HCT116 (cell line): ENCODE data around the gene ADAMTS13. TPM values are rescaled to one million over a fixed set of nuclear protein-coding genes. Genes with fewer than 3 reads are reported as not detected.

Source experiments
- ATAC-seq: fragments of 200-7000 bp; cut with Tn5 transposase; 2 replicates; pipeline ENCODE4 v1.9.1; 2020; ENCODE audit warnings: mild to moderate bottlenecking, moderate library complexity
- BruUV-seq: library from RNA; stranded (reverse); fragments of 400-500 nt; replicated peaks from 2 replicates; lab custom pipeline; 2021; lab: Mats Ljungman, UMichigan
- CTCF ChIA-PET: fragments of 300-600 bp; sonication (Branson Sonifier 250); formaldehyde crosslinking; loops from one replicate; lab custom pipeline; 2021; ENCODE audit warnings: antibody characterized with exemption; lab: Charles Lee
- POLR2A ChIA-PET: fragments of 300-600, 350-600 bp; sonication (Branson Sonifier 250); formaldehyde crosslinking; loops from one replicate; lab custom pipeline; 2021; ENCODE audit warnings: antibody characterized with exemption; lab: Charles Lee
- RAD21 ChIA-PET, 2 experiments: fragments of 300-600 bp; sonication (Branson Sonifier 250); formaldehyde crosslinking; loops; one replicate each; lab custom pipeline; 2023; ENCODE audit warnings: low total read pairs in 2 of 2; ENCODE audit not compliant: uncharacterized antibody in 2 of 2, unreplicated experiment in 2 of 2, low non-redundant PET in 1 of 2; lab: Charles Lee
- DNase-seq: peaks from one replicate; pipeline ENCODE4 v3.0.0-alpha.2; 2010; ENCODE audit warnings: low read depth, low spot score
- H2AFZ ChIP-seq: fragments of 200-600 bp; shearing (Covaris generic), sonication (generic); 2 replicates; pipeline ENCODE4 v1.6.1; 2017; ENCODE audit warnings: low read depth, mixed run types, mixed read lengths, antibody characterized with exemption, low read length; ENCODE audit not compliant: poor library complexity, severe bottlenecking
- H3K27ac ChIP-seq: 2 replicates; pipeline ENCODE4 v1.5.1; 2012; ENCODE audit warnings: low read depth, low read length
- H3K27me3 ChIP-seq: fragments of 200-600 bp; sonication (generic); 2 replicates; pipeline ENCODE4 v1.6.1; 2016; ENCODE audit warnings: mixed run types, low read length, mixed read lengths; ENCODE audit not compliant: insufficient read depth
- H3K36me3 ChIP-seq, 2 experiments: fragments of 200-500 bp in 1 of 2; fragments of 200-600 bp in 1 of 2; sonication (Bioruptor generic) in 1 of 2; sonication (generic) in 1 of 2; 2 replicates each; pipeline versions ENCODE4 v1.5.1 to v1.6.1; 2014 to 2016; ENCODE audit warnings: low read length in 2 of 2, inconsistent platforms in 1 of 2, mixed read lengths in 1 of 2, mixed run types in 1 of 2; ENCODE audit not compliant: insufficient read depth in 2 of 2, control insufficient read depth in 1 of 2
- H3K4me1 ChIP-seq, 2 experiments: fragments of 200-600 bp in 1 of 2; sonication (generic) in 1 of 2; 2 replicates each; pipeline versions ENCODE4 v1.5.1 to v1.6.1; 2012 to 2017; ENCODE audit warnings: low read length in 2 of 2, inconsistent platforms in 1 of 2, mild to moderate bottlenecking in 1 of 2, mixed read lengths in 1 of 2, mixed run types in 1 of 2, moderate library complexity in 1 of 2; ENCODE audit not compliant: insufficient read depth in 2 of 2, control insufficient read depth in 1 of 2
- H3K4me2 ChIP-seq: fragments of 200-600 bp; sonication (generic); 2 replicates; pipeline ENCODE4 v1.6.1; 2017; ENCODE audit warnings: mixed run types, low read length, mixed read lengths
- H3K4me3 ChIP-seq, 2 experiments: fragments of 200-600 bp in 1 of 2; sonication (generic) in 1 of 2; replicated peaks in 1 of 2; 2 replicates each; pipeline ENCODE4 v1.5.1; 2011 to 2016; ENCODE audit warnings: low read length in 2 of 2, control low read depth in 1 of 2, low read depth in 1 of 2, mild to moderate bottlenecking in 1 of 2, mixed read lengths in 1 of 2, mixed run types in 1 of 2
- H3K79me2 ChIP-seq: fragments of 200-600 bp; sonication (generic); 2 replicates; pipeline ENCODE4 v1.6.1; 2017; ENCODE audit warnings: mild to moderate bottlenecking, mixed run types, low read length, moderate library complexity, mixed read lengths; ENCODE audit not compliant: insufficient read depth
- H3K9ac ChIP-seq: fragments of 200-600 bp; sonication (generic); 2 replicates; pipeline ENCODE4 v1.6.1; 2016; ENCODE audit warnings: low read length, mixed read lengths
- H3K9me2 ChIP-seq: fragments of 200-600 bp; sonication (generic), shearing (Covaris generic); 2 replicates; pipeline ENCODE4 v1.6.1; 2017; ENCODE audit warnings: mixed run types, mild to moderate bottlenecking, moderate library complexity; ENCODE audit not compliant: insufficient read depth
- H3K9me3 ChIP-seq, 2 experiments: fragments of 200-500 bp in 1 of 2; fragments of 200-600 bp in 1 of 2; sonication (Bioruptor generic) in 1 of 2; sonication (generic) in 1 of 2; 2 replicates each; pipeline ENCODE4 v1.6.1; 2014 to 2017; ENCODE audit warnings: low read length in 2 of 2, mixed read lengths in 2 of 2, inconsistent platforms in 1 of 2, low read depth in 1 of 2, mild to moderate bottlenecking in 1 of 2, mixed run types in 1 of 2, moderate library complexity in 1 of 2; ENCODE audit not compliant: control insufficient read depth in 1 of 2, insufficient read depth in 1 of 2
- H4K20me1 ChIP-seq: fragments of 200-600 bp; sonication (generic), shearing (Covaris generic); 2 replicates; pipeline ENCODE4 v1.6.1; 2017; ENCODE audit warnings: mixed run types, mild to moderate bottlenecking, moderate library complexity; ENCODE audit not compliant: insufficient read depth
- CEBPB ChIP-seq: IDR thresholded peaks from 2 replicates; pipeline ENCODE4 v1.6.1; 2012; ENCODE audit warnings: low read depth
- EGR1 ChIP-seq: IDR thresholded peaks from 2 replicates; pipeline ENCODE4 v1.6.1; 2012; ENCODE audit warnings: low read depth
- ELF1 ChIP-seq: IDR thresholded peaks from 2 replicates; pipeline ENCODE4 v1.6.1; 2012; ENCODE audit warnings: low read depth, borderline replicate concordance
- EZH2phosphoT487 ChIP-seq: fragments of 200-600 bp; IDR thresholded peaks from 2 replicates; pipeline ENCODE4 v1.6.1; 2018; ENCODE audit warnings: antibody characterized with exemption, borderline replicate concordance
- JUND ChIP-seq: IDR thresholded peaks from 2 replicates; pipeline ENCODE4 v1.6.1; 2012
- POLR2AphosphoS5 ChIP-seq: IDR thresholded peaks from 2 replicates; pipeline ENCODE4 v1.6.1; 2011; ENCODE audit warnings: mild to moderate bottlenecking, low read depth, low read length, moderate library complexity
- RAD21 ChIP-seq: IDR thresholded peaks from 2 replicates; pipeline ENCODE4 v1.6.1; 2012; ENCODE audit warnings: low read depth, mild to moderate bottlenecking
- SRF ChIP-seq: IDR thresholded peaks from 2 replicates; pipeline ENCODE4 v1.6.1; 2012; ENCODE audit warnings: low read depth
- TCF7L2 ChIP-seq: IDR thresholded peaks from 2 replicates; pipeline ENCODE4 v1.7.0; 2011; ENCODE audit warnings: borderline replicate concordance, inconsistent platforms; ENCODE audit not compliant: insufficient read depth, insufficient read length; ENCODE audit errors: extremely low read depth
- ZNF274 ChIP-seq: fragments of 200-500 bp; sonication (Bioruptor generic); IDR thresholded peaks from 2 replicates; pipeline ENCODE4 v1.6.1; 2014; ENCODE audit warnings: mild to moderate bottlenecking, low read depth, low read length, inconsistent platforms
- intact Hi-C: fragments of 100-400 bp; cut with micrococcal nuclease; formaldehyde crosslinking; loops from 2 replicates; pipeline ENCODE4 v1.10.0; 2022
- total RNA-seq: library from RNA; stranded (reverse); gene quantifications from one replicate; pipeline ENCODE4 v1.2.1, GENCODE V29; 2021; ENCODE audit not compliant: unreplicated experiment
- TF ChIP-seq, protein P1 (sequence below): IDR thresholded peaks from 2 replicates; pipeline ENCODE4 v1.6.1; 2012
- TF ChIP-seq, protein P2 (sequence below): IDR thresholded peaks from 2 replicates; pipeline ENCODE4 v1.6.1; 2012
- TF ChIP-seq, protein P3 (sequence below): IDR thresholded peaks from 2 replicates; pipeline ENCODE4 v1.6.1; 2011; ENCODE audit warnings: mild to moderate bottlenecking, low read length, moderate library complexity; ENCODE audit not compliant: insufficient replicate concordance; ENCODE audit errors: extremely low read depth

Gene ADAMTS13
- total RNA-seq, 1 experiment from 2014 or later = 9.2 TPM

DNA sequence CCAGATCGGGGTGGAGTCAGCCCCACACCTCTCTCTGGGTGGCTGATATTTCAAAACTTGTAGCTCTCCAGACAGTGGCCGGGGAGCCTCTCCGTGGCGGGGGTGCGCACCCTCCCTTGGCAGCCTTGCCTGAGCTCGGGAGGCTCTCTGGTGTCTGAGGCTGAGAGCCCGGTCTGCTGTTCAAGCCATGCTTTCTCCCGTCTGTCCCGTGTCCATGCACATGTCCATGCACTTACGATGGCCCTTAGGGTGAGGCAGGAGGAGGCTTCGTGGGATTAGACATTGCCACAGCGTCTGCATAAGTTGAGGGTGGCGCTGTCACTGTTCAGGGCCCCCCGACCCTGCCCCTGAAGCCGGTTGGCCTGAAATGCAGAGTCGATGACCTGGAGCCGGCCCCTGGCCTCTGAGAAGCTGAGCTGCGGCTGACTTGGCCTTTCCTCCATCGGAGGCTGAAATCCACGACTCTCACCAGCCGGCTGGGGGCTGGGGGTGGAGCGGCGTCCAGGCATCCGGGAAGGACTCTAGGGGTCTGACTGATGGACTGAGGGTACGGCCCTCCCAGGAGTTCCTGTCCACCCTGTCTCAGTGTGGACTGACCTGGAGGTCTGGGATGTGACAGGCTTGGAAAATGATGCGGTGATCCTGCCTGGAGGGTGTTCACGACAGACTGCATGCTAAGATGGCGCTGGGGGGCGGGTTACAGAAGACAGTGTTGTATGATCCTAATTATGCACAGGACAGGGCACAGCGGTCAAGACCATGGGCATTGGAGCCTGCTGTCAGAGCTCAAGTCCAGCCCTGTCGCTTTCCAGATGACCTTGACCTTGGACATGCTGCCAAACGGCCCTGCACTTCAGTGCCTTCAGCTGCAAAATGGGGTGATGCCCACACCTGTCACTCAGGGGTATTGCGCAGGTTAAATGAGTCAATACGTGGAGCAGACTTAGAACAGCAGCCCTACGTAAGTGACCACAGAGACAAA lies 75.0 kb downstream of the ADAMTS13 start:
- H3K79me2 ChIP-seq = no peaks in the 10 kb centered on the region
- DNase-seq = no peak
- TF ChIP-seq JUND = no peak
- H3K4me1 ChIP-seq = no peaks in the 10 kb centered on the region
- CTCF ChIA-PET = no interaction called here
- H3K4me2 ChIP-seq = no peak overlapping the region
- no peak overlapping the region for H2AFZ ChIP-seq
- no peak overlapping the region for H3K27ac ChIP-seq
- no peaks in the 10 kb centered on the region for H3K9me2 ChIP-seq
- peaks cover 5 to 12% of the 10 kb centered on the region in 2 experiments; a peak in 3 of 4 replicates for H3K9me3 ChIP-seq
- H3K36me3 ChIP-seq = no peaks in the 10 kb centered on the region
- ATAC-seq = no peak
- H3K4me3 ChIP-seq = no peak overlapping the region
- RAD21 ChIA-PET = no interaction called here
- no TSS peak for BruUV-seq
- intact Hi-C loops = no loop called here
- no peaks in the 10 kb centered on the region for H4K20me1 ChIP-seq
- POLR2A ChIA-PET = no interaction called here
- H3K9ac ChIP-seq = no peak overlapping the region
- no peaks in the 10 kb centered on the region; the same call in 1 of the 2 replicates for H3K27me3 ChIP-seq

DNA sequence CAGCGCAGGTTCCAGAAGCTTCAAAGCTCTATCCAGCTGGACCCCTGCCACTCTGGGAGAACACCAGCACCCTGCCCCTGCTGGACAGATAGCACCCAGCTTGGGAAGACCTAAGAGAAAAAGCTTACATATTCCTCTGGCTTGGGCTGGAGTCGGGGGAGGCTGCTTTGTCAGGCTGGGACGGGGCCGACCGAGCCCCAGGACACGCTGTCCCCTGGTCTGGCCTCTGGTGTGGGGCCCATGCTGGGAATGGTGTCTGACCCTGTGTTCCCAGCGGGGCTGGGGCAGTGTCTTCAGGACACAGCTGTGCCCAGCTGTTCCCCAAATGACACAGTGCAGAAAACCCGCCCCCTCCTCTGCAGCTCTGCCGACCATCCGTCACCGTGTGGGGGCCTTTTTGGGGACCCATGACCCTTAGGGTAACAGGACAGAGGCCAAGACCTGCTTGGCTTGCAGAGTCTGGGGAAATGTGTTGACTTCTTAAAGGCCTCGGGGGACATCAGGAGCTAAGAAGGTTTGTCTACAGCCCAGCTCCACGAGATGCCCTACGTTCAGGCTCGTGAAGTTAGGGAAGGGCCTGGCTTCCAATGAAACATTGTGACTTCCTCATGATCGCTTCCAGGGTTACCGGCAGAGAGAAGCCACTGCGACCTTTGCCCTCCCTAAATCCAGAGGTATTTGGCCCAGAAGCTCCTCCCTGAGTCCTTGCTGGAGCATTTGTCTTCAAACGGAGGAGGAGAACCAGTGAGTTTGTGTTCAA lies 77.1 kb downstream of the ADAMTS13 start:
- intact Hi-C loops = no loop called here
- Histone ChIP-seq H3K4me3 (no peak overlapping the region), H2AFZ (no peak overlapping the region)
- TF ChIP-seq TCF7L2 (no peak), CEBPB (no peak), RAD21 (no peak), EZH2phosphoT487 (no peak), EGR1 (no peak), JUND (no peak), ZNF274 (no peak), SRF (no peak), ELF1 (no peak), POLR2AphosphoS5 (no peak)
- TF ChIP-seq, protein P1, sequence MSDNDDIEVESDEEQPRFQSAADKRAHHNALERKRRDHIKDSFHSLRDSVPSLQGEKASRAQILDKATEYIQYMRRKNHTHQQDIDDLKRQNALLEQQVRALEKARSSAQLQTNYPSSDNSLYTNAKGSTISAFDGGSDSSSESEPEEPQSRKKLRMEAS = no peak
- TF ChIP-seq, protein P2, sequence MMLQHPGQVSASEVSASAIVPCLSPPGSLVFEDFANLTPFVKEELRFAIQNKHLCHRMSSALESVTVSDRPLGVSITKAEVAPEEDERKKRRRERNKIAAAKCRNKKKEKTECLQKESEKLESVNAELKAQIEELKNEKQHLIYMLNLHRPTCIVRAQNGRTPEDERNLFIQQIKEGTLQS = no peak
- TF ChIP-seq, protein P3, sequence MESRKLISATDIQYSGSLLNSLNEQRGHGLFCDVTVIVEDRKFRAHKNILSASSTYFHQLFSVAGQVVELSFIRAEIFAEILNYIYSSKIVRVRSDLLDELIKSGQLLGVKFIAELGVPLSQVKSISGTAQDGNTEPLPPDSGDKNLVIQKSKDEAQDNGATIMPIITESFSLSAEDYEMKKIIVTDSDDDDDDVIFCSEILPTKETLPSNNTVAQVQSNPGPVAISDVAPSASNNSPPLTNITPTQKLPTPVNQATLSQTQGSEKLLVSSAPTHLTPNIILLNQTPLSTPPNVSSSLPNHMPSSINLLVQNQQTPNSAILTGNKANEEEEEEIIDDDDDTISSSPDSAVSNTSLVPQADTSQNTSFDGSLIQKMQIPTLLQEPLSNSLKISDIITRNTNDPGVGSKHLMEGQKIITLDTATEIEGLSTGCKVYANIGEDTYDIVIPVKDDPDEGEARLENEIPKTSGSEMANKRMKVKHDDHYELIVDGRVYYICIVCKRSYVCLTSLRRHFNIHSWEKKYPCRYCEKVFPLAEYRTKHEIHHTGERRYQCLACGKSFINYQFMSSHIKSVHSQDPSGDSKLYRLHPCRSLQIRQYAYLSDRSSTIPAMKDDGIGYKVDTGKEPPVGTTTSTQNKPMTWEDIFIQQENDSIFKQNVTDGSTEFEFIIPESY = no peak
- TF ChIP-seq, all 23 proteins: peak for 0
- H3K27me3 ChIP-seq = no peaks in the 10 kb centered on the region; the same call in 1 of the 2 replicates
- ATAC-seq (no peak), DNase-seq (no peak)
- CTCF ChIA-PET = interaction anchor here (1.0 kb wide), 1 partner anchor 13 kb away, joined by 3 read pairs; no protein-coding TSS in a partner anchor
- RAD21 ChIA-PET = no interaction called here
- H3K36me3 ChIP-seq = no peaks in the 10 kb centered on the region
- H3K4me1 ChIP-seq = no peaks in the 10 kb centered on the region
- no peak overlapping the region for H3K9ac ChIP-seq
- BruUV-seq = no TSS peak
- POLR2A ChIA-PET = no interaction called here
- no peaks in the 10 kb centered on the region for H4K20me1 ChIP-seq
- peaks cover 8 to 18% of the 10 kb centered on the region in 2 experiments for H3K9me3 ChIP-seq
- no peaks in the 10 kb centered on the region for H3K79me2 ChIP-seq
- no peaks in the 10 kb centered on the region for H3K9me2 ChIP-seq
- no peak overlapping the region for H3K4me2 ChIP-seq
- H3K27ac ChIP-seq = no peak overlapping the region
